HG03520 (cell line): Measurements from ENCODE around the gene SH2D1A.
"Not testable (repeated sequence)": the region's sequence is repeated elsewhere in the genome, so short reads cannot be mapped to it uniquely, and the experiment has no call there.

ENCODE experiments used
- ATAC-seq: cut with Tn5 transposase; IDR thresholded peaks from one replicate; pipeline ENCODE4 v1.9.1; 2021; ENCODE audit warnings: mild to moderate bottlenecking, moderate library complexity; ENCODE audit not compliant: unreplicated experiment

Gene SH2D1A

DNA sequence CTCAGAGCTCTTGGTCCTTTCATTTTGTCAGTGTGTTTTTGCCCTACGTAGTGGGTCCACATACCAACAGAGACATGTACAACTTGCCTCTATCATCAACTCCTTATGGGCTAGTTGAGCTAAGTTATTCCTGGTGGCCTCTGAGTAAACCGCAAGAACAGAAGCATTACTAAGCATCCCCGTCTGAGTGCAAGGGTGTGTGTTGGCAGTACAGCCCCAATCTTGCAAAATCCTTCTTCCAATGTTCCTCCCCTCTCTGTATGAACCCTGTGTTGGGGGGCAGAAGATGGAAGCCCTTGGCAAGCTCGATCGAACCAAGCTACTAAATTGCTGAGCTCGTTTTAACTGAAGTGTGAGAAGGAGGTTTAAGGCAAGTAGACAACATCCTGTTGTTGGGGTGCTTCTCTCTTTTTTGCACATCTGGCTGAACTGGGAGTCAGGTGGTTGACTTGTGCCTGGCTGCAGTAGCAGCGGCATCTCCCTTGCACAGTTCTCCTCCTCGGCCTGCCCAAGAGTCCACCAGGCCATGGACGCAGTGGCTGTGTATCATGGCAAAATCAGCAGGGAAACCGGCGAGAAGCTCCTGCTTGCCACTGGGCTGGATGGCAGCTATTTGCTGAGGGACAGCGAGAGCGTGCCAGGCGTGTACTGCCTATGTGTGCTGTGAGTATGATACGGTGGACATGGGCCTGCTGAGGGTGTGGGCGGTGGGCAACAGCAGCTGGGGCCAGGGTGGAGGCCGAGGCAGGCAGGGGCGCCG is at the start of gene SH2D1A:
Gene SH2D1A, plus strand, starts transcription at position 447 of the 760 bp plus-strand sequence. Its CDS starts 80 bp downstream, at position 527.
- no peak for ATAC-seq

DNA sequence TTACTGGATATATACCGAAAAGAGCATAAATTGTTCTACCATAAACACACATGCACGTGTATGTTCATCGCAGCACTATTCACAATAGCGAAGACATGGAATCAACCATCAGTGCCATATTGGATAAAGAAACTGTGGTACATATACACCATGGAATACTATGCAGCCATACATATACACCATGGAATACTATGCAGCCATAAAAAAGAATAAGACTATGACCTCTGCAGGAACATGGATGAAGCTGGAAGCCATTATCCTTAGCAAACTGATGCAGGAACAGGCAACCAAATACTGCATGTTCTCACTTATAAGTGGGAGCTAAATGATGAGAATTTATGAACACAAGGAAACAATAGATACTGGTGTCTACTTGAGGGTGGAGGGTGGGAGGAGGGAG is 47.0 kb upstream of the SH2D1A start:
- not testable (repeated sequence) for ATAC-seq

- ATAC-seq, result peak; percentile 56
These were observed 46.0 kb upstream of the SH2D1A start for GRCh38 chrX:124300405-124300804.

GRCh38 chrX:124307253-124307907 is 39.0 kb upstream of the SH2D1A start:
- no peak for ATAC-seq

GRCh38 chrX:124325732-124326131 is 20.6 kb upstream of the SH2D1A start:
- no peak for ATAC-seq

DNA sequence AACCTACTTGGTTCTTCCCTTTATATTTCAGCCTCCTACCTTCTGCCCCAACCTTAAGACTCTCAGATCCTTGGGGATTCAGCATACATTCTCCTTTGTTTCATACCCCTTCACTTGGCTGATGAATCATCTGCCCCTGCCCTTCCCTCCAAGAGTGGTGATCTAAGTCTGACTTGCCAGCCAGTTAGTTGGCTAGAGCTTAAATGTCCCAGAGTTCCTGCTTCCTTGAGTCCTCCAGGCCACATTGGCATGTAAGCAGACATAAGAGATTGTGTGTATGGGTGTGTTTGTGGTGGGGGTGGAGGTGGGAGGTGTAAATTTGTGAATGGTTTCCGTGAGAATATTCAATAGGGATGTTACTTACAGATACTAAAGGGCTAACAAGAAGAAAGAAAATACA is 17.6 kb upstream of the SH2D1A start:
- ATAC-seq, result no peak

DNA sequence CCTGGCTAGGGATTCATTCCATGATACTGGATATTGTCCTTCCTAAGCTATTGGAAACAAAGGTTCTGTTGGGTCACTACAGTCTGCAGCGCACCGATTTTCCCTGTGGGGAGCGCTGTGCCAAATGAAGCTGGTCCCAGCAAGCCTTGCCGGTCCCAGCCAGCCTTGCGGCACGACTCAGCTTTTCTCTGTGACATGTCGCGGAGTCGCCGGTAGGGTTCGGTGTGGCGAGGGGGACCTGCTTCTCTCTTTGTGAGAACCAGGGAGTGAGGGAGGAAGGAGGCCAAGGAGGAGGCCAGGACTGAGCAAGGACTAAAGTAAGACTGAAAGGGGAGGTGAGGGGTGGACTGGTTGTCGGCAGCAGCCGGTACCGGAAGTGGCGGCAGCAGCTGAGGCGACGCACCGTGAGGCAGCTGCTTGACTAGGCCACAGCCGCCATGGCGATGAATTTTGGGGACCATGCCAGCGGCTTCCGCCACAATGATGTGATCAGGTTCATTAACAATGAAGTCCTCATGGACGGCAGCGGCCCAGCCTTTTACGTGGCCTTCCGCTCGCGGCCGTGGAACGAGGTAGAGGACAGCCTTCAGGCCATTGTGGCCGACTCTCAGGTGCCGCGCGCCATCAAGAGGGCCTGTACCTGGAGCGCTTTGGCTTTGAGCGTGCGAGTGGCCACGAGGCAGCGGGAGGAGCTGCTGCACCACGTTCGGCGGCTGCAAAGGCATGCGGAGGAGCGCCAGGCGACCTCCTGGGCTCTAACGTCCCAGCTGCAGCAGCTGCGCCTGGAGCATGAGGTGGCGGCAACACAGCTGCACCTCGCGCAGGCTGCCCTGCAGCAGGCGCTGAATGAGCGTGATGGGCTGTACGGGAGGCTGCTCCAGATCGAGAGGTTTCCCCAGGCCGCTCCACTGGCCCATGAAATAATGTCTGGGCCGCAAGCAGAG is 13.6 kb upstream of the SH2D1A start, which contains the start of gene TEX13D:
Gene TEX13D, plus strand, starts transcription at position 180 of the 944 bp plus-strand sequence. Its CDS starts 258 bp downstream, at position 438.
- no peak for ATAC-seq

- ATAC-seq, result no peak
These were observed 12.5 kb upstream of the SH2D1A start for GRCh38 chrX:124333862-124334261.

- not testable (repeated sequence) for ATAC-seq
These were observed 11.8 kb upstream of the SH2D1A start for GRCh38 chrX:124334555-124334954.

DNA sequence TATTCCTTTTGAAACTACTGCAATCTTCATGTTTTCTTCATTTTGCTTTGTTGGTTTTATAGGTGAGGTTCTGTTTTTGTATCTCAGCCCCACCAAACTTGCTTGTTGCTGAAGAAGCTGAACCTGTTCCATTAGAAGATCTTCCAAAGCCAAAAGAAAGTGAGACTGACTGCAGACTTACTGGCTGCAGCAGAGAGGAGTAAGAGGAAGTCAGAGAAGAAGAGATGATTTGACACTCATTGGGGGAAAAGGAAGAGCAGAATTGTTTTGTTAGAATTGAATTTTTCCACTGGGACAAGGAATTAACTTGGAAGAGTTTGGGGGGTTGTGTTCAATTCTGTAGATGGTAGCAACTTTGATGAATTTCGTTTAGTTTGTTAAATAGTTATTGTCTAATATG is 10.8 kb upstream of the SH2D1A start:
- ATAC-seq, result no peak

DNA sequence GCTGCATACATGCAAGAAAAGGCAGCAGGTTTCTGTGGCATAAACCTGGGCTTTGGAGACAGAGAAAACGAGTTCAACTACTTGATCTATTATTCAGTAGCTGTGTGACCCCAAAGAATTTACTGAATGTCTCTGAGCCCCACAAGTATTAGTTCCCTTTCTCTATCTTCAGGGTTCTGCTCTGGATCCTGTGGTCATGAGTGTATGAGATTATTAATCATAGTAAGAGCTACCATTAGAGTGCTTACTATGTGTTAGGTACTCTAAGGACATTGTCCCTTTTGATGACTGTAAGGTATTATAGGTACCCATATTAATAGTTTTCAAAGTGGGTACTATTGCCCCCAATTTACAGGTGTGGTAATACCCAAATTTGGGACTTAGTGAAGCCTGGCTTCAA is 8.4 kb upstream of the SH2D1A start:
- ATAC-seq, result peak; percentile 37

DNA sequence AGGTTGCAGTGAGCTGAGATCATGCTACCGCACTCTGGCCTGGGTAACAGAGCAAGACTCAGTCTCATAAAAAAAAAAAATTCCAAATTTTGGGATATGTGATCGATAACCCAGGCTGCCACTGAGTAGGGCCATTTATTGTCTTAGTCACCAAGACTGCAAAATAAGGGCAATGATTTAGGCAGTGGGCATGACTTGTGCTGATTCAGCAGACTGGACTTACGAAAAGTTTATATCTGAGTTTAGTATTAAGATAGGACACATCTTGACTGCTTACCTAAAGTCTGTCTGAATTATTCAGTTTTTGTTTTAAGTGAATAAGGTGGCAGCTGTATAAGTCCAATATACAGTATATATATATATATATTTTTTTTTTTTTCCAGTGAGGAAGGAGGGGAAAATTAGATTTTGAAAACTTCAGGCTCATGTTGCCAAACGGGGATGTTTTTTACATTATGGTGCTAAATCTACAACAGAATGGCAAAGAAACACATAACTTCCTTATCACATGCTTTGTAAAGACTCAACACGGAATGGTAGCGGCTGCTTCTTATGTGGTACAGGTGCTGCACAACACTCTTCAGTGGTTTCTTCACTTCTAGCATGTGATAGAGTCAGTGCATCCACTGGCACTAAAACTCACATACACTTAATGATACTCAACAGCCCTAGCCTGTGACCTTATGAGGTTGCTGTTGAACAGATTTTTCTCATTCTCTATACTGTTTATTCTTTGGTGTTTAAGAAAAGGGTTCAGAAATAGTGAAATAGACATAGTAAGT is 7.4 kb upstream of the SH2D1A start:
- no peak for ATAC-seq

GRCh38 chrX:124341396-124342132 is 4.8 kb upstream of the SH2D1A start:
- ATAC-seq, result no peak

GRCh38 chrX:124342174-124342867 is 4.0 kb upstream of the SH2D1A start:
- no peak for ATAC-seq

DNA sequence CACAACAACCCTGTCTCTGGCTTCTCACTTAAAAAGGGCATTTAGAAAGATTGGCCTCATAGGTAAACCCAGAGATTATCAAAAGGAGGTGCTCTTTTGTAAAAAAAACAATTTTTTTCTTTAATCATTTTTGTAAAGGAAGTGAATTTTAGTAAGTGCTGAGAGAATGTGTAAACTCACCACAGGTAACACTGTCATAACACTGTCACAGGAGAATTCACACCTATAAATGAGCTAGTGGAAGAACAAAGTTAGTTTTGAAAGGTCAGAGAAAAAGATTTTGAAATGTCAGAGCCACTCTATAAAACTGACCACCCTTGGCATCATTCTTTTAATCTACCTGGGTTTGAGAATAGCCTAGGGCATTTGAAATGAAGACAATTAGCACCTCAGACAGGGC is 3.3 kb upstream of the SH2D1A start:
- ATAC-seq, result no peak

- no peak for ATAC-seq
These were observed 2.1 kb upstream of the SH2D1A start for GRCh38 chrX:124344246-124344645.

DNA sequence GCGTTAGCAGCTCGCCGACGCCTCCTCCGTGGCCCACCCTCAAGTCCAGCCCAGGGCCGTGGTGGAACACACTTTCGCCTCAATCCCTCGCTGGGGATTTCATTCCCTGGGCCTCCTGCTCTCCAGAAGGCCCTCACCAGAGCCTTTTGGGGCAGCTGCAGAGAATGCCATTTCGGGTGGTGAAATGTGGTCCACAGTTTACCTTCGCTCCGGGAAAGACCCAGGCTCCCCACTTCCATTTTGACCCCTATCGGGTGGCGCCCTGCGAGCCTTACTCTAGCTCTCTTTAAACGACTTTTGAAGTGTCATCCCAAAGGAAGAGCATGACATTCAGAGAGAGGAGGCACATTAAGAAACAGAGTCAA is 496 bp downstream of the SH2D1A start:
- no peak for ATAC-seq

GRCh38 chrX:124347242-124347641 is 879 bp downstream of the SH2D1A start:
- ATAC-seq, result no peak

- ATAC-seq, result no peak
These were observed 1.8 kb downstream of the SH2D1A start for GRCh38 chrX:124348182-124348581.
